Bronchial epithelial cell (primary cell): Measurements from ENCODE around the gene SCGB3A1. TPM values are rescaled to one million over a fixed set of nuclear protein-coding genes. Genes with fewer than 3 reads are reported as not detected.

Experiments used
- DNase-seq: peaks from one replicate; pipeline ENCODE4 v3.0.0-alpha.2; 2010; ENCODE audit warnings: low read depth
- FAIRE-seq: peaks from 2 replicates; lab custom pipeline; 2011; peaks lifted over from hg19 to GRCh38; lab: Jason Lieb, UNC
- H3K27me3 ChIP-seq: 2 replicates; pipeline ENCODE4 v1.5.1; 2011; ENCODE audit warnings: low read length; ENCODE audit not compliant: control insufficient read depth, insufficient read depth
- H3K36me3 ChIP-seq: 2 replicates; pipeline ENCODE4 v1.5.1; 2011; ENCODE audit warnings: low read length; ENCODE audit not compliant: control insufficient read depth, insufficient read depth
- H3K4me3 ChIP-seq: 2 replicates; pipeline ENCODE4 v1.5.1; 2011; ENCODE audit warnings: mild to moderate bottlenecking, low read depth, low read length, control low read depth
- CTCF ChIP-seq: IDR thresholded peaks from 2 replicates; pipeline ENCODE4 v1.5.1; 2011; ENCODE audit warnings: mild to moderate bottlenecking, moderate library complexity, low read length, control low read depth, inconsistent platforms; ENCODE audit not compliant: insufficient read depth, severe bottlenecking
- total RNA-seq: library from RNA; depleted of rRNA; stranded (reverse); fragments of >200 nt; gene quantifications from 2 replicates; pipeline ENCODE4 v1.2.1, GENCODE V29; 2014

SCGB3A1 gene
- total RNA-seq, 1 donor from 2014 or later, result not detected

DNA sequence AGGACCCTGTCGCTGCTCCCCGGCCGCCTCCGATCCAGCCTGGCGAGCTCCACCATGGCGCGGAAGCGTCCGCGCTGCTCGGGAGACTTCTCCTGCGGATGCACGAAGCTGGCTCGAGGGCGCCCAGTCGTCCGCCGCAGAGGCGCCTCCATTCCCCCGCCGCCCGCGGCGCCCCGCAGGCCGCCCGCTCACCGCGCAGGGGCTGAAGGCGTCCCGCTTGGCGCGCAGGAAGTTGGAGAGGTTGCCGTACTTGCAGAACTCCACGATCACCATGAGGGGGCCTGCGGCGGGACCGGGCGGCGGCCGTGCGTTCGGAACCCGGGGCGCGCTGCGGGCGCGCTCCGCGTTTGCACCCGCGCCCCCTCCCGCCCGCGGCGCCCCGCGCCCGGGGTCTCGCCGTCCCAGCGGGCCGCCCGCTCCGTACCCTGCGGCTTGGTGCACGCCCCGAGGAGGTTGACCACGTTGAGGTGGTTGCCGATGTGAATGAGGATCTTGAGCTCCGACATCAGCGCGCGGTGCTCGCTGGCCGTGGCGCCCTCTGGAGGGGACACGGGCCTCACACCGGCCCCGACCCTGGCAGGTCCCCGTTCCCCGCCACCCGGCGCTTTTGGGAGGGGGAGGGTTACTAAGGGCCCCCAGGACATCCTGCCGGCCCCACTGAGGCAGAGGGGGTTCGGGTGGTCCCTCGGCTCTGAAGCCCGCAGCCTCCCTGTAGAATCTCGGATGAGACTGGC is 27.7 kb upstream of the SCGB3A1 start:
- TF ChIP-seq CTCF, result peak; percentile 27
- no peaks in the 10 kb centered on the region for H3K27me3 ChIP-seq
- H3K4me3 ChIP-seq, result no peak overlapping the region
- no peaks in the 10 kb centered on the region for H3K36me3 ChIP-seq
- DNase-seq (no peak), FAIRE-seq (no peak)

GRCh38 chr5:180618487-180618828 is 27.2 kb upstream of the SCGB3A1 start:
- H3K4me3 ChIP-seq, result no peak overlapping the region
- DNase-seq (no peak), FAIRE-seq (no peak)
- TF ChIP-seq CTCF, result no peak
- H3K27me3 ChIP-seq, result no peaks in the 10 kb centered on the region
- H3K36me3 ChIP-seq, result no peaks in the 10 kb centered on the region

DNA sequence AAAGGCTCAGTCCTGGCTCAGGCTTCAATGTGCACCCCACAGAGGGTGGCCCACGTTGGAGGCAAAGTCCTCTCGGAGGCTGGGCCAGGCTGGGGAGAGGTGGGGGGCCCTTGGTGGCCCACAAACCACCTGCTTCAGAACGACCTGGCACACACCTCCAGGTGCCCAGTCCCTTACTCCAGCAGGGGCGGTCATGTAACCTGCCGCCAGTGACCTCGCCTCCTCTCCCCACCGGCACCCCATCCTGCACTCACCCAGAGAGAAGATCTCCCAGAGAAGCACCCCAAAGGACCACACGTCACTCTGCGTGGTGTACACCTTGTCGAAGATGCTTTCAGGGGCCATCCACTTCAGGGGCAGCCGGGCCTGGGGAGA is 22.5 kb upstream of the SCGB3A1 start:
- FAIRE-seq (no peak), DNase-seq (no peak)
- TF ChIP-seq CTCF, result no peak
- H3K36me3 ChIP-seq, result no peaks in the 10 kb centered on the region
- H3K27me3 ChIP-seq, result no peaks in the 10 kb centered on the region
- no peak overlapping the region for H3K4me3 ChIP-seq

DNA sequence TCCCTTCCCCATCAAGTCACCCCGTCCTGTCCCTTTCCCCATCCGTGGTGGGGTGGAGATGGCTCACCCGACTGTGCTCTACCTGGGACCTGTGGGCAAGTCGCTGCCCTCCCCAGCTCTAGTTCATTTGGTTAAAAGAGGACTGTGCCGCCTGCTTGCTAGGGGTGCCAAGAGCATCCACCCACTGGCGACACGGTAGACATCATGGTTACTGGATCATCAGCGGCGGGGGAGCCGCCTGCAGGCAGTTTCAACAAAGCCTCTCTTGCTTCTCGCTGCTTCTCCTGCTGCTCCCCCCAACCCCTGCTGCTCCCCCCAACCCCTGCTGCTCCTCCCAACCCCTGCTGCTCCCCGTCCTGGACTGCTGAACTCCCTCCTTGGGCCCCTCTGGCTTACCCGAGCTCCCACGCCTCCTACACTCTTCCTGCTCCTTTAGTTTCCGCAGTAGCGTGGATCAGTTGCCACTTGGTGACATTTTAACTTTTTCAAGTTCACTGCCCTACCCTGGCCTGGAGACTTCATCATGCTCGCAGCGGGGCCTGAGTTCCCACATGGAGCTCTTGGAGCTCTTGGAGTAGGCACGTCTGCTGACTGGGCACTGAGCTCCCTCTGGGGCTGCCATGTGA is 22.0 kb upstream of the SCGB3A1 start:
- Histone ChIP-seq H3K27me3 (no peaks in the 10 kb centered on the region), H3K36me3 (no peaks in the 10 kb centered on the region), H3K4me3 (no peak overlapping the region)
- FAIRE-seq (no peak), DNase-seq (no peak)
- no peak for TF ChIP-seq CTCF

- Histone ChIP-seq H3K4me3 (no peak overlapping the region), H3K27me3 (no peaks in the 10 kb centered on the region), H3K36me3 (no peaks in the 10 kb centered on the region)
- DNase-seq (no peak), FAIRE-seq (no peak)
- TF ChIP-seq CTCF, result no peak
Observed at GRCh38 chr5:180612683-180613082, 21.4 kb upstream of the SCGB3A1 start.
